SKM-1 (cell line): Measurements from ENCODE around the gene RAB4B.
"Not testable (repeated sequence)": the region's sequence is repeated elsewhere in the genome, so short reads cannot be mapped to it uniquely, and the experiment has no call there.

Experiments used
- DNase-seq: peaks from one replicate; lab custom pipeline; 2025; ENCODE audit not compliant: unreplicated experiment; lab: John Stamatoyannopoulos, UW

Gene RAB4B

DNA sequence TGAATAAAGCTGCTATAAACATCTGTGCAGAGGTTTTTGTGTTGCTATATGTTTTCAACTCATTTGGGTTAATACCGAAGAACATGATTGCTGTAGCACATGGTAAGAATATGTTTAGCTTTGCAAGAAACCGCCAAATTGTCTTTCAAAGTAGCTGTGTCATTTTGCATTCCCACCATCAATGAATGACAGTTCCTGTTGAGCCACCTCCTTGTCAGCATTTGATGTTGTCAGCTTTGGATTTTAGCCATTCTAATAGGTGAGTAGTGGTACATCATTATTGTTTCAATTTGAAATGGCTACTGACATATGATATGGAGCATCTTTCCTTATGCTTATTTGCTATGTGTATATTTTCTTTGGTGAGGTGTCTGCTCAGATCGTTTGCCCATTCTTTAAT lies 64.0 kb downstream of the RAB4B start:
- DNase-seq: not testable (repeated sequence)

DNA sequence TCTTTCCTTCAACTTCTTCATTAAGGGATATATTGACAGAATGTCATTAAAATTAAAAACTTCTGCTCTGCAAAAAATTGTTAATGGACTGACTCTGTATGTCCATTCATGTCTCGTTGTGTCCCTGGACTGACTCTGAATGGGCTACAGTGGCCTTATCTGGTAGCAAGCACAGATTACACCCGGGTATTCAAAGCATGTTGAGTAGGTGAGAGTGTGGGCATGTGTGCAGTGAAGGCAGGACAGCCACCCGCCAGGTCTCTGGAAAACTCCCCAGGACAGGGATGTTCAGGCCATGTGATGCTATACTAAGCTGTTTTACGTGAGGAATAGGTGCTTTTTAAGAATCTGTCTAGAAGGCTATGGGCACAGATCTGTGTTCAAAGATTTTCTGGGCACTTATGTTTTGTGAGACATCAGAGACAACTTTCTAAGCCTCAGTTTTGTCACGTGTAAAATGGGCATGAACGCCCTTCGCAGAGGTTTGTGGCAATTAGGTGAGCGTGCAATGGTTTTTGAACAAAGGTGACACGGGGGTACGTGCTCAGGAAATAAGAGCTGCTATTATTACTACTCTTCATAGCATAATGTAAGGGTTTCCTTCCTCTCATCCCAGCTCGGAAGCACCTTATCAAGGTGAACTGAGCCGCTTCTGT lies 65.1 kb downstream of the RAB4B start:
- not testable (repeated sequence) for DNase-seq

DNA sequence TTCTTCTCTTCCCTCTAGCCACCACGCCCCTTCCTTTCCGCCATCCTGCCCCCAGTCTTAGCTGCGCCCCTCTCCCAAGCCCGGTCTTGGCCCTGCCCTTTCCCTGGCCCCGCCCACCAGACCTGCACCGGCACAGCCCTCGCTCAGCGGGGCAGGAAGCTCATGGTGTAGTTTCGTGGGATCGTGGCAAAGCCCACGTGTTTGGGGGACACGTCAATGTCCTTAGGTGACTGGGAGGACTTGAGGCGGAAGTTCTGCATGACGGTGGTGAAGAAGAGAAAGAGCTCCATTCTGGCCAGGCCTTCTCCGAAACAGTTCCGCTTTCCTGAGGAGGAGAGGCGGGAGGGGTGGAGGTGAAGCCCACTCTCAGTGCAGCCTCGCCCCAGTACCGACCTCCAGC lies 65.6 kb downstream of the RAB4B start:
- not testable (repeated sequence) for DNase-seq
